ENCODE measurements around the gene KRT5. TPM values are rescaled to one million over a fixed set of nuclear protein-coding genes. Genes with fewer than 3 reads are reported as not detected.

KRT5 gene
- 1 to 10 TPM in 2 of 4 donors, under 1 TPM in 2; 0.06 to 6.5 (median 3.2) TPM for polyA plus RNA-seq
- long read RNA-seq, donor 1, result 0 reads
- long read RNA-seq, donor 2, result 0 reads
- long read RNA-seq, donor 3, result 0 reads
- long read RNA-seq, donor 4, result 0 reads
- long read RNA-seq, donor 5, result 0 reads
- long read RNA-seq, donor 6, result 0 reads
- long read RNA-seq, donor 7, result 0 reads
- long read RNA-seq, donor 8, transcript KRT5-201 (9 exons, 2,531 nt), result major isoform, 13 of 25 reads
- long read RNA-seq, donor 8, partial matches to known transcripts, result 7 of 25 reads
- long read RNA-seq, donor 8, other reads (novel, unspliced or antisense), result 0 of 25 reads
- long read RNA-seq, donor 9, result 0 reads
- long read RNA-seq, donor 10, result 0 reads

DNA sequence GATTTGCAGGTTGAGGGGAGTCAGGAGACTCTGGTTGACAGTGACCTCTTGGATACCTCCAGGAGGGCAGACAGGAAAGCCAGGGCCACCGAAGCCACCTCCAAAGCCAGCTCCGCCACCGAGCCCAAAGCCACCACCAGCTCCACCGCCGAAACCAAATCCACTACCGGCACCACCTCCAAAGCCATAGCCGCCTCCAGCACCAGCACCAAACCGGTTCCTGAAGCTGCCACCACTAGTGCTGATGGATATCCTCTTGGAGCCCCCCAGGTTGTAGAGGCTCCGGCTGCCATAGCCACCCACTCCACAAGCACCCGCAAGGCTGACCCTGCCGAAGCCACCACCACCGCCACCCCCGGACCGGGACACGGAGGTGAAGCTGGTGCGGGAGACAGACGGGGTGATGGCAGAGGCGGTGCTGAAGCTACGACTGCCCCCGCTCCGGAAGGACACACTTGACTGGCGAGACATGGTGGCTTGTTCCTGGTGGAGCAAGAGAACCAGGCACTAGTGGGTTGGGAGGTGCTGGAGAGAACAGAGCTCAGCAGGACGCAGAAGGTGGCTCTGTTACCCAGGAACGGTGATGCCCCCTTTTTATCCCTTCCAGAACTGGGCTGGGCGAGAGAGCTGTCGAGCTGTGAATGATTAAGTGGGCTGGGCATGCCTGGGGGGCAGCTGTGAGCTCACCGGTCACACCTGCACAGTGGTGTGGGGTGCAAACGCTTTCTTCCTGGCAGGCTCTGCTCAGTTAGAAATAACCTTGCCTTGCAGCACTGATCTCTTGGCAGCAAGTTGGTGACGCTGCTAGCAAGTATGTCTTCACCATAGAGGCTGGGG, at the start of gene KRT5:
TSS of gene KRT5 (minus strand) at position 569 of the 837 bp plus-strand sequence. CDS start at position 471, 98 bp downstream.
- Histone ChIP-seq H3K4me3 (ENCODE audit: low read depth in 1 of 3, low read length in 3 of 3) (no peak within 1 kb of the TSS), H3K4me1 (ENCODE audit: control insufficient read depth in 3 of 3, insufficient read depth in 2 of 3, low read depth in 1 of 3, low read length in 2 of 3) (peaks cover 0 to 9% (median 2%) of the 10 kb centered on the region in 3 donors), H3K27me3 (ENCODE audit: control insufficient read depth in 3 of 3, insufficient read depth in 3 of 3, low read length in 3 of 3) (peaks cover 0 to 3% (median 2%) of the 10 kb centered on the region in 3 donors), H3K9me3 (ENCODE audit: control insufficient read depth in 2 of 2, insufficient read depth in 1 of 2, low read depth in 1 of 2, low read length in 1 of 2) (no peaks in the 10 kb centered on the region), H3K27ac (ENCODE audit: low read depth in 1 of 3, low read length in 2 of 3) (no peak within 1 kb of the TSS), H3K36me3 (ENCODE audit: control insufficient read depth in 3 of 3, insufficient read depth in 2 of 3, low read depth in 1 of 3, low read length in 3 of 3) (no peaks in the 10 kb centered on the region)
- DNase-seq, result no peak
- no peak for FAIRE-seq
- WGBS, 3 donors, result 84 to 92% (median 89%) methylated on average over 29 of the region's 29 CpGs

DNA sequence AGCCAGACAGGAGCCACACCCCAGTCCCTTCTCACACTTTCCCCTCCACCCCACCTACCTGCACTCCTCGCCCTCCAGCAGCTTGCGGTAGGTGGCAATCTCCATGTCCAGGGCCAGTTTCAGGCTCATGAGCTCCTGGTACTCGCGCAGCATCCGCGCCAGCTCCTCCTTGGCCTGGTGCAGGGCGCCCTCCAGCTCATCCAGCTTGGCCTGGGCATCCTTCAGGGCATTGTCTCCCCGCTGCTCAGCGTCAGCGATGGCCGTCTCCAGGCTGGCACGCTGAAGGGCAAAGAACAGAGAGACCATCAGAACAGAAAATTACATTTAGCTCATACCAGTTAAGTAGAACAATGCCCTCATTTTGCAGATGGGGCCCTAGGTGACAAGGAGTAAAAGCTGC, 47.9 kb upstream of the KRT5 start:
- no peaks in the 10 kb centered on the region for H3K36me3 ChIP-seq (ENCODE audit: control insufficient read depth in 3 of 3, insufficient read depth in 2 of 3, low read depth in 1 of 3, low read length in 3 of 3)
- 81 to 84% (median 82%) methylated on average over 12 of the region's 12 CpGs for WGBS, 3 donors
- H3K27me3 ChIP-seq (ENCODE audit: control insufficient read depth in 3 of 3, insufficient read depth in 3 of 3, low read length in 3 of 3), result peaks cover 0 to 8% (median 0%) of the 10 kb centered on the region in 3 donors
- no peak for DNase-seq
- H3K4me1 ChIP-seq (ENCODE audit: control insufficient read depth in 3 of 3, insufficient read depth in 2 of 3, low read depth in 1 of 3, low read length in 2 of 3), result no peaks in the 10 kb centered on the region
- no peak for FAIRE-seq
- H3K9me3 ChIP-seq (ENCODE audit: control insufficient read depth in 2 of 2, insufficient read depth in 1 of 2, low read depth in 1 of 2, low read length in 1 of 2), result no peaks in the 10 kb centered on the region
- H3K27ac ChIP-seq (ENCODE audit: low read depth in 1 of 3, low read length in 2 of 3), result no peak overlapping the region
- H3K4me3 ChIP-seq (ENCODE audit: low read depth in 1 of 3, low read length in 3 of 3), result no peak overlapping the region

DNA sequence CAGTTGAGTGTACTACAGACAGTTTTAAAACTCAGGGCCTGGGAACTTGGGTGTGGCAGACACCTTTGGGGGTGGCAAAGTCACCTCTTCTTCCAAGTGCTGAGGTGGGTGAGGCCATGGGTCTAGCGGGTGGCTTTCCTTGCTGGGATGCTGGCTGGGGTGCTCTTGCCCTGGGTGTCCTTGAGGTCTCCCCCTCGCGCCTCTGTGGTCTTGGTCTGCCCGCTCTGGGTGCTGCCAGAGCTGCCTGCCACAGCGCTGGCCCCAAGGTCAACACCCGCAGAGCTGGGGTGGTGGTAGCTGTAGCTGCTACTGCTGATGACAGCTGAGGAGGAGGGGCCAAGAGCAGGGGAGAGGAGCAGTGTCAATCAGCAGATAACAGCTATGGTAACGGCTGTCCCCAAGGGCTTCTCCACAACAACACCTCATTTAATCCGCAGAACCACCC, 46.7 kb upstream of the KRT5 start:
- FAIRE-seq (no peak), DNase-seq (no peak)
- H3K27ac ChIP-seq (ENCODE audit: low read depth in 1 of 3, low read length in 2 of 3), result no peak overlapping the region
- H3K4me1 ChIP-seq (ENCODE audit: control insufficient read depth in 3 of 3, insufficient read depth in 2 of 3, low read depth in 1 of 3, low read length in 2 of 3), result no peaks in the 10 kb centered on the region
- no peaks in the 10 kb centered on the region for H3K36me3 ChIP-seq (ENCODE audit: control insufficient read depth in 3 of 3, insufficient read depth in 2 of 3, low read depth in 1 of 3, low read length in 3 of 3)
- WGBS, 3 donors, result 54 to 64% (median 59%) methylated on average over 6 to 8 of the region's 8 CpGs
- H3K4me3 ChIP-seq (ENCODE audit: low read depth in 1 of 3, low read length in 3 of 3), result no peak overlapping the region
- no peaks in the 10 kb centered on the region for H3K9me3 ChIP-seq (ENCODE audit: control insufficient read depth in 2 of 2, insufficient read depth in 1 of 2, low read depth in 1 of 2, low read length in 1 of 2)
- peaks cover 0 to 10% (median 0%) of the 10 kb centered on the region in 3 donors for H3K27me3 ChIP-seq (ENCODE audit: control insufficient read depth in 3 of 3, insufficient read depth in 3 of 3, low read length in 3 of 3)

- no peak for FAIRE-seq
- Histone ChIP-seq H3K4me3 (ENCODE audit: low read depth in 1 of 3, low read length in 3 of 3) (no peak overlapping the region), H3K4me1 (ENCODE audit: control insufficient read depth in 3 of 3, insufficient read depth in 2 of 3, low read depth in 1 of 3, low read length in 2 of 3) (no peaks in the 10 kb centered on the region), H3K27ac (ENCODE audit: low read depth in 1 of 3, low read length in 2 of 3) (no peak overlapping the region), H3K9me3 (ENCODE audit: control insufficient read depth in 2 of 2, insufficient read depth in 1 of 2, low read depth in 1 of 2, low read length in 1 of 2) (no peaks in the 10 kb centered on the region), H3K27me3 (ENCODE audit: control insufficient read depth in 3 of 3, insufficient read depth in 3 of 3, low read length in 3 of 3) (peaks cover 0 to 22% (median 0%) of the 10 kb centered on the region in 3 donors), H3K36me3 (ENCODE audit: control insufficient read depth in 3 of 3, insufficient read depth in 2 of 3, low read depth in 1 of 3, low read length in 3 of 3) (no peaks in the 10 kb centered on the region)
- no peak for DNase-seq
- WGBS, 3 donors, result 36 to 68% (median 44%) methylated on average over 1 of the region's 1 CpG
Observed at GRCh38 chr12:52564582-52564981, 44.4 kb upstream of the KRT5 start.

DNA sequence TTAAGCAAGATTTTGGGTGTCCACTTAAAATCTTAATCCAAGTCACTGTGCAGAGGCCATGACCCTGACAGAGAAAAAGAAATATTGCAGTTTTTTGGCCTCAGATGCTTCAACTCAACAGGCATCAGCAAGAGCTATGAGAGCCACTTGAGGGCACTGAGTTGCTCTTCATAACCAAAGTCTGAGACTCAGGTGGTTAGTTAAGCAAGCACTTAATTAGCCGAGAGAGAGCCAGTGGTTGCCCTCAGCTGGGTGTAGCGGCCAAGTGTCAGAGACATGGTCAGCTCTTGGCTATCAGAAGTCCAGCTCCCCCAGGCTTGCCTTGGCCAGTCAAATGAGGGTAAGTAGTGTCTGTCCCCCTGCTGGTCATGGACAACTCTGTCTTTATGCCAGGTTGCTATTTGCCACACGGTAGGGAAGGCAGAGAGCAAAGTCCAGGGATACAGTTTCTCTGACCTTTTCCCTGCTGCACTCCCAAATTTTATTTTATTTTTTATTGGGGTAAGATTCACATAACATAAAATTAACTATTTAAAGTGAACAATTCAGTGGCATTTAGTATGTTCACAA, 41.8 kb upstream of the KRT5 start:
- FAIRE-seq (no peak), DNase-seq (peak in 1 of 2 donors; percentile 41)
- H3K9me3 ChIP-seq (ENCODE audit: control insufficient read depth in 2 of 2, insufficient read depth in 1 of 2, low read depth in 1 of 2, low read length in 1 of 2), result no peaks in the 10 kb centered on the region
- WGBS, 3 donors, result 33 to 65% (median 53%) methylated on average over 3 of the region's 3 CpGs
- H3K27me3 ChIP-seq (ENCODE audit: control insufficient read depth in 3 of 3, insufficient read depth in 3 of 3, low read length in 3 of 3), result peaks cover 0 to 20% (median 0%) of the 10 kb centered on the region in 3 donors
- no peaks in the 10 kb centered on the region for H3K4me1 ChIP-seq (ENCODE audit: control insufficient read depth in 3 of 3, insufficient read depth in 2 of 3, low read depth in 1 of 3, low read length in 2 of 3)
- H3K4me3 ChIP-seq (ENCODE audit: low read depth in 1 of 3, low read length in 3 of 3), result no peak overlapping the region
- no peaks in the 10 kb centered on the region for H3K36me3 ChIP-seq (ENCODE audit: control insufficient read depth in 3 of 3, insufficient read depth in 2 of 3, low read depth in 1 of 3, low read length in 3 of 3)
- no peak overlapping the region for H3K27ac ChIP-seq (ENCODE audit: low read depth in 1 of 3, low read length in 2 of 3)

DNA sequence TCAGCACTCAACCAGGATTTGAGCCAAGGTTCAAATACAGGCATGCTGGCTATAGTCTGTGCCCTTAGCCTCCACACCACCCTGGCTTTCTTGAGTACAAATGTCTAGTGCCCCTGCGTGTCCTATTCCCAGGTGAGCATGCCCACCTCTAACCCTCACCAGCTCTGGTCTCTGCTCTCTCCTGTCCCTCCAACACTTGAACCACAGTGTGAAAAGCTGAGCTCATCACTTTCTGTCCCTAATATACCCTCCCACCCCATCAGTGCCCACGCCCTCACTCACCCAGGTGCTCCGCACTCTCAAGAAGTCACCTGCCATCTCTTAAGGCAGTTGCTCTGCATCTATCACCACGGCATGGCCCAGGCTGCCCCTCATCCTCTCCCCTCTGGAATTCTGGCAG, 39.8 kb upstream of the KRT5 start:
- Histone ChIP-seq H3K36me3 (ENCODE audit: control insufficient read depth in 3 of 3, insufficient read depth in 2 of 3, low read depth in 1 of 3, low read length in 3 of 3) (no peaks in the 10 kb centered on the region), H3K27ac (ENCODE audit: low read depth in 1 of 3, low read length in 2 of 3) (no peak overlapping the region), H3K4me3 (ENCODE audit: low read depth in 1 of 3, low read length in 3 of 3) (no peak overlapping the region), H3K9me3 (ENCODE audit: control insufficient read depth in 2 of 2, insufficient read depth in 1 of 2, low read depth in 1 of 2, low read length in 1 of 2) (no peaks in the 10 kb centered on the region), H3K4me1 (ENCODE audit: control insufficient read depth in 3 of 3, insufficient read depth in 2 of 3, low read depth in 1 of 3, low read length in 2 of 3) (no peaks in the 10 kb centered on the region), H3K27me3 (ENCODE audit: control insufficient read depth in 3 of 3, insufficient read depth in 3 of 3, low read length in 3 of 3) (peaks cover 0 to 20% (median 0%) of the 10 kb centered on the region in 3 donors)
- WGBS, 3 donors, result 70 to 80% (median 80%) methylated on average over 4 of the region's 4 CpGs
- FAIRE-seq (no peak), DNase-seq (no peak)

GRCh38 chr12:52558781-52559445, 38.7 kb upstream of the KRT5 start:
- Histone ChIP-seq H3K27ac (ENCODE audit: low read depth in 1 of 3, low read length in 2 of 3) (no peak overlapping the region), H3K27me3 (ENCODE audit: control insufficient read depth in 3 of 3, insufficient read depth in 3 of 3, low read length in 3 of 3) (peaks cover 0 to 15% (median 0%) of the 10 kb centered on the region in 3 donors), H3K4me1 (ENCODE audit: control insufficient read depth in 3 of 3, insufficient read depth in 2 of 3, low read depth in 1 of 3, low read length in 2 of 3) (no peaks in the 10 kb centered on the region), H3K4me3 (ENCODE audit: low read depth in 1 of 3, low read length in 3 of 3) (no peak overlapping the region), H3K36me3 (ENCODE audit: control insufficient read depth in 3 of 3, insufficient read depth in 2 of 3, low read depth in 1 of 3, low read length in 3 of 3) (no peaks in the 10 kb centered on the region), H3K9me3 (ENCODE audit: control insufficient read depth in 2 of 2, insufficient read depth in 1 of 2, low read depth in 1 of 2, low read length in 1 of 2) (no peaks in the 10 kb centered on the region)
- WGBS, 3 donors, result 47 to 64% (median 54%) methylated on average over 8 of the region's 8 CpGs
- DNase-seq (no peak), FAIRE-seq (no peak)

- FAIRE-seq (no peak), DNase-seq (no peak)
- H3K4me1 ChIP-seq (ENCODE audit: control insufficient read depth in 3 of 3, insufficient read depth in 2 of 3, low read depth in 1 of 3, low read length in 2 of 3), result no peaks in the 10 kb centered on the region
- 49 to 66% (median 64%) methylated on average over 1 to 2 of the region's 2 CpGs for WGBS, 3 donors
- peaks cover 0 to 13% (median 0%) of the 10 kb centered on the region in 3 donors for H3K27me3 ChIP-seq (ENCODE audit: control insufficient read depth in 3 of 3, insufficient read depth in 3 of 3, low read length in 3 of 3)
- H3K9me3 ChIP-seq (ENCODE audit: control insufficient read depth in 2 of 2, insufficient read depth in 1 of 2, low read depth in 1 of 2, low read length in 1 of 2), result no peaks in the 10 kb centered on the region
- no peak overlapping the region for H3K4me3 ChIP-seq (ENCODE audit: low read depth in 1 of 3, low read length in 3 of 3)
- no peak overlapping the region for H3K27ac ChIP-seq (ENCODE audit: low read depth in 1 of 3, low read length in 2 of 3)
- H3K36me3 ChIP-seq (ENCODE audit: control insufficient read depth in 3 of 3, insufficient read depth in 2 of 3, low read depth in 1 of 3, low read length in 3 of 3), result no peaks in the 10 kb centered on the region
Observed at GRCh38 chr12:52557476-52557875, 37.3 kb upstream of the KRT5 start.

Data from small intestine (tissue), 16 donors.